ENCODE results near the gene PTDSS2.

DNA sequence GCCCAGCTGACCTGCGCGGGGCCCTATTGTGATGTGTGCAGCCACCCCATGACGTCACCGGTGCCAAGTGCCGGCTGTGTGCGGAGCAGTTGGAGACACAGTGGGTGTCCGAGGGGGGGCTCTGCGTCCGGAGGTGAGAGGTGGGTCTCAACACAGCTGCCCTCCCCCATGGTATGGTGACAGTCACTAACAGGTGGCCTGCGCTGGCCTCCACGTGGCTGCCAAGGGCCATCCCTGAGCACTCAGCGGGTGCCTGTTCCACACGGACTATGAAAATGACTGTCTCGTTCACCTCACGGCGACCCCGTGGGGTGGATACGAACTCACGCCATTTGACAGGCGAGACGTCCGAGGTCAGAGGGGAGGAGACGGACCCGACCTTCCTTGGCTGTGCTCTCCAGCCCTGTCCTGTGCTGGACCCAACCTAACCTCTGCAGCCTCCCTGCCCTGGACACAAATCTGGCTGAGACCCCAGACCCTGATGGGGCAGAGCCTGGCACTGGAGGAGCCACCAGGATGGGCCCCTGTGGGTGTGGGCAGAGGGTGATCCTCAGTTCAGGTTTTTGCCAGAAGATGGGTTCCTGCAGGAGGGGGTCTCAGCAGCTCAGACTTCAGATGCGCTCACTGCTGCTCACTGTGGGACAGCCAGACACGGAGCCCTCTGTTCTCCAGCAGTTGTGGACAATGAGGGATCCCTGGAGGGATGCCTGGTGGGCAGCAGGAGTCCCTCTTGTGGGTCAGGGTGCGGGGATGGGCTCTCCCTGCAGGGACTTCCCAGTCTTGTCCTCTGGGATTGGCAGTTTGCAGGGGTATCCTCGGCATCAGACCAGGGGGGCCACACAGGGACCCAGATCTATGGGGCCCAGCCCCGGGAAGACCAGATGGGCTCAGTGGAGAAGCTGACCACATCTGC lies 79.0 kb downstream of the PTDSS2 start:
- TF ChIP-seq, protein P1, sequence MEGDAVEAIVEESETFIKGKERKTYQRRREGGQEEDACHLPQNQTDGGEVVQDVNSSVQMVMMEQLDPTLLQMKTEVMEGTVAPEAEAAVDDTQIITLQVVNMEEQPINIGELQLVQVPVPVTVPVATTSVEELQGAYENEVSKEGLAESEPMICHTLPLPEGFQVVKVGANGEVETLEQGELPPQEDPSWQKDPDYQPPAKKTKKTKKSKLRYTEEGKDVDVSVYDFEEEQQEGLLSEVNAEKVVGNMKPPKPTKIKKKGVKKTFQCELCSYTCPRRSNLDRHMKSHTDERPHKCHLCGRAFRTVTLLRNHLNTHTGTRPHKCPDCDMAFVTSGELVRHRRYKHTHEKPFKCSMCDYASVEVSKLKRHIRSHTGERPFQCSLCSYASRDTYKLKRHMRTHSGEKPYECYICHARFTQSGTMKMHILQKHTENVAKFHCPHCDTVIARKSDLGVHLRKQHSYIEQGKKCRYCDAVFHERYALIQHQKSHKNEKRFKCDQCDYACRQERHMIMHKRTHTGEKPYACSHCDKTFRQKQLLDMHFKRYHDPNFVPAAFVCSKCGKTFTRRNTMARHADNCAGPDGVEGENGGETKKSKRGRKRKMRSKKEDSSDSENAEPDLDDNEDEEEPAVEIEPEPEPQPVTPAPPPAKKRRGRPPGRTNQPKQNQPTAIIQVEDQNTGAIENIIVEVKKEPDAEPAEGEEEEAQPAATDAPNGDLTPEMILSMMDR (IDR thresholded peaks at IDR 0.05) = no peak
- TF ChIP-seq EP300 (IDR thresholded peaks at IDR 0.05) (no peak), POLR2A (IDR thresholded peaks at IDR 0.05) (no peak)

All from stomach (tissue), 4 donors.